ENCODE data around the gene ZNF593. TPM values are rescaled to one million over a fixed set of nuclear protein-coding genes. Genes with fewer than 3 reads are reported as not detected.

Gene ZNF593
- total RNA-seq = 26.5 and 27.2 TPM in 2 replicates

DNA sequence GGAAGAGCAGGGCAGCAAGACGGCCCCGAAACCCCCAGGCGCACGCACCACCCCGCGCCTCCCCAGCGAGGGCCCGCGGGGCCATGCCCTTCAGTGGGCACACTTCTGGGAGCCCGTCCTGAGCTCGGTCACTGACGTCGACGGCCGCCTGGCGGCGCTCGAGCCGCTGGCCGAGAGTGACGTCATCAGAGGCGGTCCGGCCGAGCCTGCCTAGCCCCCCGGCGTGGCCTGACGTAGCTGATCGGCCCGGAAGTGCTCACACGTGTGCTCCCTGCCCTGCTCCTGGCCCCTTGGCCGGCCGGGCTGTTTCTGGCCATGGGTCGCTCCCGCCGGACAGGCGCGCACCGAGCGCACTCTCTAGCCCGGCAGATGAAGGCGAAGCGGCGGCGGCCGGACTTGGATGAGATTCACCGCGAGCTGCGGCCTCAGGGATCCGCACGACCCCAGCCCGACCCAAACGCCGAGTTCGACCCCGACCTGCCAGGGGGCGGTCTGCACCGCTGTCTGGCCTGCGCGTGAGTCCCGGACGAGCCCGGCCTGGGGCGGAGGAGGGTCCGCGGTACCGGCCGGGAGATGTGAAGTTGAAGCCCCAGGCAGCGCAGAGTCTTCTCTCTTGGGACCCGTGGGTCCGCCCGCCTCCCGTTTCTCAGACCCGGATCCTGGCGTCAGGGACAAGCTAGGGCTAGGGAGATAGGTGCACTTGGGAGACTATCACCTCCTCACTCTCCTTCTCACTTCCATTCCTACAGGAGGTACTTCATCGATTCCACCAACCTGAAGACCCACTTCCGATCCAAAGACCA, at the start of gene ZNF593:
Gene ZNF593 (plus strand): TSS at position 240 of the 803 bp plus-strand sequence. CDS start 76 bp downstream, at position 316.
- DNase-seq (ENCODE audit: extremely low read depth, low read depth, low spot score) = no peak

DNA sequence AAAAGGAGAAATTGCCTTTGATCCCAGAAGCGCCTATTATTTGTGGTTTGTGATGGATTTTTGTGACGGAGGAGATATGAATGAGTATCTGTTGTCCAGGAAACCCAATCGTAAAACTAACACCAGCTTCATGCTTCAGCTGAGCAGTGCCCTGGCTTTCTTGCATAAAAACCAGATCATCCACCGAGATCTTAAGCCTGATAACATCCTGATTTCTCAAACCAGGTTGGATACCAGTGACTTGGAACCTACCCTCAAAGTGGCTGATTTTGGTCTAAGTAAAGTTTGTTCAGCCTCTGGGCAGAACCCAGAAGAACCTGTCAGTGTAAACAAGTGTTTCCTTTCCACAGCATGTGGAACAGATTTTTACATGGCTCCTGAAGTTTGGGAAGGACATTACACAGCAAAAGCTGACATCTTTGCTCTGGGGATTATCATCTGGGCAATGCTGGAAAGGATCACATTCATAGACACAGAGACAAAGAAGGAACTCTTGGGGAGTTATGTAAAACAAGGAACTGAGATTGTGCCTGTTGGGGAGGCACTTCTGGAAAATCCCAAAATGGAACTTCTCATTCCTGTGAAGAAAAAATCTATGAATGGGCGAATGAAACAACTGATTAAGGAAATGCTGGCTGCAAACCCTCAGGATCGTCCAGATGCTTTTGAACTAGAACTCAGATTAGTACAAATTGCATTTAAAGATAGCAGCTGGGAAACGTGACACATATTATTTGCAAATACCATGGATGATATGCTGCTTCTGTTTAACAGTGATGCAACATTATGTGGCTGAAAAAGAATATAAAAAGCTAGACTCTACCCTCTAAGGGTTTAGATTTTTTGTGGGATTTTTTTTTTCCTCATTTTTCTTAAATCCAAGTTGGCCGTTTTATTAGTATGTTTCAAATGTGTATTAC, 47.6 kb upstream of the ZNF593 start:
- DNase-seq (ENCODE audit: extremely low read depth, low read depth, low spot score) = no peak

DNA sequence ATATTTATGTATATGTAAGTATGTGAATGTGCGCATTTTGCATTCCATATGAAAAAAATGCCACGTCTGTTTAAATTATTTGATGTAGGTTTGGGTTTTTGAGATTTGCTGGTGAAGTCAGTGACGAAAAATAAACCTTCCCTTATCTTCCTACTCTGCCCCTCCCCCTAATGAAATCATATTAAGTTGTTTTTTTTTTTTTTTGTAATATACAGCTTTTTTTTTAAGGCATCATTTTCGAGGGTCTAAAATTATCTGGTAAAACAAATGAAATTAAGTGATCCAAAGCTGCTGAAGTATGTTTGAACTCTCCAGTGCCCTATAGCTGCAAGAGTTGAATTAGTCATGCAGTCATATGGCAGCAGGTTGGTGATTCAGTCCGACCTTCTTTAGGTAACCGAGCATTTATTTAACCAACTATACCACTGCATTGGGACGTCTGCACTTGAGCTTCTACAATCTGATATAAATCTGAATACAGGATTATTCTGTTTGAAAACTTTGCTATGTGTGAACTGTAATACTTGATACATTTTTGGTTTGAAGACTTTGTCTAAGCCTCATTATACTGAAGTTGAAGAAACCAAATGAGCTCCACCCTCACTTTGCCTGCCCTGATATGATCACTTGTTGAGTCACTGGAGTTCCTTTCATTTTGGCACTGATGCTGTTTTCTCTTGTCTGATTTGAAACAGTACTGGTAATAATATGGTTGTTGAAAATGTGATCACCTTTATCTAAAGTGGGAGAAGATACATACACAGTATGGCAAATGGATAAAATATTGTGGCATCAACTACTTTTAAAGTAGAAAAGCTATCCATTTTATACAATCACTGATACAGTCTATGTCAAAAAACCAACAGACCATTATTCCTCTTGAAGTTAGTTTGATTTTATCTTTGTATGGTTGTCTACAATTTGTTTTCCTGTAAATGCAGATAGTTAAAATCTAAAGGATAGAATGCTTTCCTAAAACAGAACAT, 46.4 kb upstream of the ZNF593 start:
- DNase-seq (ENCODE audit: extremely low read depth, low read depth, low spot score) = no peak

DNA sequence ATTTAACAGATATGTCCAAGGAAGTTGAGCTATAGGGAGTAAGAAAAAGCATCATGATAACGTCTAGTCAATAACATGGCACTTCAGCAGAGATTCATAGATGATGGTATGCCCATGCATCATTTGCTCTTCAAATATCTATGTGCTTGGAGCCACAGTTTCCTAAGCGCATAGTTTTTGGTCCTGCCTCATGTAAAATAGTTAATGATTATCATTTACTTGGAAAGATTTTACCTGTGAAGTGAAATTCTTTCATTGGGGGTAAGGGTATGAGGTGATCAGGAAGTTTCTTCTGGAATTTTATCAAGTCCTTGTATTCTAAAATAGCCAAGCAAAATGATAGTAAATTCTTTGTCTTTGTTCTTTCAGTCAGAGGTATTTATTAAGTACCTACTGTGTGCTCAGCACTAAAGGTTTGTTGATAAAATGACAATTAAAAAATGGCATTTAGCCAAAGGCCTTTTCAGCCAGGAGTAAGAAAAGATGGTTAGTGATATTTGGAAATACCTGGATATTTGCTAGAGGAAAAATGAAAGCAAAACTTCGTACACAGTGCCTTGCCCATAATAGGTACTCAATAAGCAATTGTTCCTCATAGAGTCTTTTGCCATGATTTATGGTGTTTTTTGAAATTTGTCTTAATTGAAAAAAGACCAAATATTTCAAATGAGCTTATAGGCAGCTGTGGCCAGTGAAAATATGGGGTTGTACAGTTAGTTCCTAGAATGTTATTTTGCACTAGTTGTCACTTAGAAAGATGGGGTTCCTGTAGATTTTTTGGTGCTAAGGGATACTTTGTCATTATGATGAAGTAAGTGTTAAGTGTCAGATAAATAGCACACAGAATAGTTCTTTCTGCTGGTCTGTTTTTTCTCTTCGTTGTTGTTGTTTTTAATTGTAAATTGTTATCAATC, 45.0 kb upstream of the ZNF593 start:
- no peak for DNase-seq (ENCODE audit: extremely low read depth, low read depth, low spot score)

DNA sequence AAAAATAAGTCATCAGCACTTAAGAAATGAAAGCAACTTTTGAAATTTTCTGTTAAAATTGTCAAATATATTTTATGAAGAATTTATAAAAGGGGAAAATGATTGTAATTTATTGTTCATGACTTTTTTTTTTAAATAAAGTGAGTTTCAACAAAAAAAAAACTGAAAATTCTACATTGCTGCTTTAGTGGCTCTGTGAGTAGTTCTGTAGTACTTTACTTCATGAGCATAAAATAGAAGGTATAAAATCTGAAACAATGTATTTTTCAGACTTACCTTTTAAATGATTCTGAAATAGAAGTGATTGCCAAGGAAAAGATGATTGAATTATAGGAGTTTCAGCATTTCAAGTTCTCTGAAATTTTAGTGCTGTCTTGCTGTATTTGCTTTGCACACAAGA, 44.3 kb upstream of the ZNF593 start:
- DNase-seq (ENCODE audit: extremely low read depth, low read depth, low spot score) = no peak

DNA sequence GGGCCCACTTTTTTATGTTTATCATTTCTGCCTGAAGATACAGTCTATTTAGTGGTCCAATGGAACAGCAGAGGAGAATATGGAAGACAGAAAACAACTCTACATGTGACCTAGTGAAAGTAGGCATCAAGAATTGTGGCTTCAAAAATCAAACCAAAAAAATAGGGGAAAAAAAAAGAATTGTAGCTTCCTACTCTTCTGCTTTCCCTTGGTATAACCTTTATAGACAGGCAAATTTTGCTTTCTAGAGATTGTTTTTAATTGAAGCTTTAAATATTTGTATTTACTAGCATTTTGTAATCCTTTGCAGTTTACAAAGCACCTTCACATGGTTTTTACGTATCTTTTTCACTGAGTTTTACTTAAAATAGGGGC, 43.8 kb upstream of the ZNF593 start:
- no peak for DNase-seq (ENCODE audit: extremely low read depth, low read depth, low spot score)

DNA sequence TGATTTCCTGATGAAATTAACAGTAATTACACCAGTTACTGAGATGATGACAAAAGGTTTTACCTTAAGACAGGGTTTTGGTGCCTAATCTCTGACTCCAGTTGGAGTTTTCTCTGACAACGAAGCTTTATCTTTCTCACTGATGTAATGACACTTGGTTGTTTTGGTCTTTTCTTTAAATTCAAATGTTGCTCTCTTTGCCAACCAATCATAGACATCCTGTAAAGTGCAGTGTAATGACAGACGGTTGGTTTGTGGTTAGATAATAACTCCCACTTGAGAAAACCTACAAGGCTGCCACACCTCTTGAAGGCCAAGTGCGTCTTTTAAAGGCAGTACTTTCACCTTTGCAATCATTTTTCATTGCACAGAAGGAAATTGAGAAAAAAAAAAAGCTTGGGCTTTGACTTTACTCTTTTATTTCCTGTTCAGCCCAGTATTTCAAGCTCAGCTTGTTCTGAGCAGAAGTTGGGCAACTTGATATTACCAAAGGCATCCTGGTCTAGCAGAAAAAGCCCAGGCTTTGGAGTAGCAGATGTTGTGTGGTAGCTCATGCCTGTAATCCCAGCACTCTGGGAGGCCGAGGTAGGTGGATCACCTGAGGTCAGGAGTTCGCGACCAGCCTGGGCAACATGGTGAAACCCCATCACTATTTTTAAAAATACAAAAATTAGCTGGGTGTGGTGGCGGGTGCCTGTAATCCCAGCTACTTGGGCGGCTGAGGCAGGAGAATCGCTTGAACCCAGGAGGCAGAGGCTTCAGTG, 43.2 kb upstream of the ZNF593 start:
- no peak for DNase-seq (ENCODE audit: extremely low read depth, low read depth, low spot score)

DNA sequence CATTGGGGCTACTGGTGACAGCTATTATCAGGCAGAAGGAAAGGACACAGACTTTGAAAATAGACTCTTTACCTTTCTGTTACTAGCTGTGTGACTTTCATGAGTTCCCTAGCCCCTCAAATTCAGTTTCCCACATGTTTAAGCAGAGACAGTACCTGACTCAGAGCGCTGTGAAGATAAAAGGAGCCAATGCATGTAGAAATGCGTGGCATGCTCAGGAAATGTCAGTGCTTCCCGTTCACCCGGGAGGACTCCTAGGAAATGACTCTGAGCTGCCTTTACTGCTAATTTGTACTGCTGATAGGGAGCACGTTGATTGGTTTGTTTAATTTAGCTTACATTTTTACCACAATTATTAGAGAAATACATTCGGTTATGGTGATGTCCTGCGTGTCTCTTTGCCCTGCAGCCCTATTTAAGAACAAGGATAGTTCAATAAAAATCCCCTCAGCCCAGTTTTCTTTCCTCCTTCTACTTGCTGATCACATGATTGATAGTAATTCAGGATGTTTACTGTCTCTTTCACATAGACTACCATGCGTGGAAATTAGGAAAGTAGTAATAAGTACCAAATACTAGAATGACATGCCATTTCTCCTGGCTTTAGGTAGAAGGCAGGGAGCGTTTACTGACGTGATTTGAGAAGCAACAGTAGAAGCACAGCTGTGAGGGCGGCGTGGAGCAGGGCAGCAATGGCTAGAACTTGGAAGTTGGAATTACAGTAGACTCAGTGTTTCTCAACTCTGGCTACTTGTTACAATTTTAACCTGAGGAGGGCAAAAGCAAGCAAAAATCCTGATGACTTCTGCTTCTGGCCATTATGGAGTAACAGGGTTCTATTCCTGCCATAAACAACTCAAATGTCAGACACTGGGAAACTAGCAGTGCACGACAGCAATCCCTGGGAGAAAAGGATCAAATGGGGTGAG, 42.2 kb upstream of the ZNF593 start:
- no peak for DNase-seq (ENCODE audit: extremely low read depth, low read depth, low spot score)

DNA sequence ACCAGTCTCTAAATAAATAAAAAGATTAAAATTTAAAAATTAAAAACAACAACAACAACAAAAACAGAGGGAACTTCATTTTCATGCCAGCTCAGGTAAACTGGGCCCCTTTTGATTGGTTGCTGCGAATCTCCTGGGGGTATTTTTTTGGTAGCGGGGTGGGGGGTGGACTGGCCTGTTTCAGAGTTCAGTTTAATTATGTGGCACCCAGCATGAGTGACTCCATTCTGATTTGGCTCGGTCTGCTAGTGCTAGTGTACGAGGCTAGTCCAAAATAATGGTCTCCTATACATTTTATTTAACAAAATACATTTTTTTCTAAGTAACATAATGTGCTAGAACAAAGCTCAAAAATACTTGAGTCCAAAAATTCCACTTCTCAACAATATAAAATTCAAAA, 39.9 kb upstream of the ZNF593 start:
- no peak for DNase-seq (ENCODE audit: extremely low read depth, low read depth, low spot score)

DNA sequence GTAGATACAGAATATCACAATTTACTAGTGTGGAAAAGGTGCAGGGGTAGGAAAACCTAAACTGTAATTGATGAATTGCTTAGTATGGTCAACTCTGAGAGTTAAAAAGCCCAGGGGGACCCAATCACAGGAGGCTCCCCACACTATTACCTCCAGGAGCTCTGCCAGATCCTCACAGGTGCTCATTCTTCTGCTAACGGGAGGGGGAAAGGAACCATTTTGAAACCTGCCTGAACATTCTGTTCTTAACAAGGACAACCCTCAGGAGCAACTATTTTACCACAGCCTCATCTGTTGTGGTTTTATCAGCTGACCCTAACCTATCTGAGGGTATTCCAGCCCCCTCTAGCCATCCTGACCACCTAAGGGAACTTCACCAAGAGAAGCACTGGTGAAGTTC, 39.0 kb upstream of the ZNF593 start:
- DNase-seq (ENCODE audit: extremely low read depth, low read depth, low spot score) = no peak

DNA sequence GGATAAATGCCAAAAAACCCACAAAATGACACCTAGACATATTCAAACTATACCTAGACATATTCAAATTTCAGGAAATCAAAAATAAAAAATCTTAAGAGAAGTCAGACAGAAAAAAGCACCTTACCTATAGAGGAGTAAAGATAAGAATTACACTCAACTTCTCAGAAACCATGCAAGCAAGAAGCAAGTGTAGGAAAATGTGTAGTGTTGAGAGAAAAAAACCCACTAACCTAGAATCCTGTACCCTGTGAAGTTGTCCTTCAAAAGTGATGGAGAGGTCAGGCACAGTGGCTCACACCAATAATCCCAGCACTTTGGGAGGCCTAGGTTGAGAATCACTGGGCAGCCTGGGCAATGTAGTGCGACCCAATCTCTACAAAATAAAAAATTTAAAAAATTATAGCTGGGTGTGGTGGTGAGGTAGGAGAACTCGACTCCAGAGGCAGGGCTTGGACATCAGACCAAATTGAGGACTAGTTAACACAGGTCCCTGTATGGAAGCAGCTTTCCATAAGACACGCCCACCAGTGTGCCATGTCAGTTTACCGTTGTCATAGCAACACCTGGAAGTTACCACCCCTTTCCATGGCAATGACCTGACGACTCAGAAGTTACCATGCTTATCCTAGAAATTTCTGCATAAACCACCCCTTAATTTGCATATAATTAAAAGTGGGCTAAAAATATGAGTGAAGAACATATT, 37.4 kb upstream of the ZNF593 start:
- no peak for DNase-seq (ENCODE audit: extremely low read depth, low read depth, low spot score)

DNA sequence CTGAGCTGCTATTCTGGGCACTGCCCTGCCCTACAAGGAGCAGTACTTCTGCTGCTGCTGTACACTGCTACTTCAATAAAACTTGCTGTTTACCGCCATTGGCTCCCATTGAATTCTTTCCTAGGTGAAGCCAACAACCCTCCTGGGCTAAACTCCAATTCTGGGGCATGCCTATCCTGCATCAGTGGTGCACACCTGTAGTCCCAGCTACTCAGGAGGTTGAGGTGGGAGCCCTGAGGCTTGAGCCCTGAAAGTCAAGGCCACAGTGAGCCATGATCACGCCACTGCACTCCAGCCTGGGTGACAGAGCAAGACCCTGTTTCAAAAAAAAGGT, 36.9 kb upstream of the ZNF593 start:
- no peak for DNase-seq (ENCODE audit: extremely low read depth, low read depth, low spot score)

DNA sequence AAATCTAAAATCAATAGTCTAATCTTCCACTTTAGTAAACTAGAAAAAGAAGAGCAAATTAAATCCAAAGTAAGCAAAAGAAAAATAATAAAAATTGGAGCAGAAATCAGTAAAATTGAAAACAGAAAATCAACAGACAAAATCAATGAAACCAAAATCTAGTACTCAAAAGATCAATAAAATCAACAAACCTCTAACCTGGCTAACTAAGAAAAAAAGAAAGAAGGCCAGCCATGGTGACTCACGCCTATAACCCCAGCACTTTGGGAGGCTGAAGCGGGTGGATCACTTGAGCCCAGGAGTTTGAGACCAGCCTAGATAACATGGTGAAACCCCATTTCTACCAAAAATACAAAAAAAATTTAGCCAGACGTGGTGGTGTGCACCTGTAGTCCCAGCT, 35.2 kb upstream of the ZNF593 start:
- no peak for DNase-seq (ENCODE audit: extremely low read depth, low read depth, low spot score)

DNA sequence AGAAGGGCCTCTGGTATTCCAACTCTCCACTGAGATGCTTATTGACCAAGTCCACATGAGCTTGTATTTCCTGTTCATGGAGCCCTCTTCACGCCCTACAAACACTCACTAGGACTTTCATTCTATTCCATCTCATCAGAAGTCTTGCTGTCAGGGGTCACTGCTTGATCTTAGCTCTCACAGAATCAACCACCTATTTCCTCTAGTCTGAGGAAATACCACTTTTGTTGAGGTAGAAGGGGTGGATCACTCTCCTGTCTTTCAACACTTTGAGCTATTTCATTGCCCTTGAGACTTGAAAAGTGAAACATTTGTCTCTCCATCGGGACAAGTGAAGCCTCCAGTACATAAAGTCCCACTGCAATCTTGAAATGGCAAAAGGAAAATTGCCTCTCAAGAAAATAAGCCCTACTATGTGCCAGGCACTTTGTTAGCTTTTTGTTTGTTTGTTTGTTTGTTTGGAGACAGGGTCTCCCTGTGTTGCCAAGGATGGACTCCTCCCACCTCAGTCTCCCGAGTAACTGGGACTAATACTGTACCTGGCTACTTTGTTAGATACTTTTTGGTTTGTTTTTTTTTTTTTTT, 30.6 kb upstream of the ZNF593 start:
- no peak for DNase-seq (ENCODE audit: extremely low read depth, low read depth, low spot score)

DNA sequence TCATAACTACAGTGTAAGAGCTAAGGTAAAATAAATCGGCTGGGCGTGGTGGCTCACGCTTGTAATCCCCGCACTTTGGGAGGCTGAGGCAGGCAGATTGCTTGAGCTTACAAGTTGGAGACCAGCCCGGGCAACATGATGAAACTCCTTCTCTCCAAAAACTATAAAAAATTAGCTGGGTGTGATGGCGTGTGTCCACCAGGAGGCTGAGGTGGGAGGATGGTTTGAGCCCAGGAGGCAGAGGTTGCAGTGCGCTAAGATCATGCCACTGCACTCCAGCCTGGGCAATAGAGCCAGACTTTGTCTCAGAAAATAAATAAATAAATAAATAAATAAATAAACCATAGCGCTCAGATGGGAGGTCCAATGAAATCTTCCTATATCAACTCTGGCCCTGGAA, 27.5 kb upstream of the ZNF593 start:
- DNase-seq (ENCODE audit: extremely low read depth, low read depth, low spot score) = no peak

DNA sequence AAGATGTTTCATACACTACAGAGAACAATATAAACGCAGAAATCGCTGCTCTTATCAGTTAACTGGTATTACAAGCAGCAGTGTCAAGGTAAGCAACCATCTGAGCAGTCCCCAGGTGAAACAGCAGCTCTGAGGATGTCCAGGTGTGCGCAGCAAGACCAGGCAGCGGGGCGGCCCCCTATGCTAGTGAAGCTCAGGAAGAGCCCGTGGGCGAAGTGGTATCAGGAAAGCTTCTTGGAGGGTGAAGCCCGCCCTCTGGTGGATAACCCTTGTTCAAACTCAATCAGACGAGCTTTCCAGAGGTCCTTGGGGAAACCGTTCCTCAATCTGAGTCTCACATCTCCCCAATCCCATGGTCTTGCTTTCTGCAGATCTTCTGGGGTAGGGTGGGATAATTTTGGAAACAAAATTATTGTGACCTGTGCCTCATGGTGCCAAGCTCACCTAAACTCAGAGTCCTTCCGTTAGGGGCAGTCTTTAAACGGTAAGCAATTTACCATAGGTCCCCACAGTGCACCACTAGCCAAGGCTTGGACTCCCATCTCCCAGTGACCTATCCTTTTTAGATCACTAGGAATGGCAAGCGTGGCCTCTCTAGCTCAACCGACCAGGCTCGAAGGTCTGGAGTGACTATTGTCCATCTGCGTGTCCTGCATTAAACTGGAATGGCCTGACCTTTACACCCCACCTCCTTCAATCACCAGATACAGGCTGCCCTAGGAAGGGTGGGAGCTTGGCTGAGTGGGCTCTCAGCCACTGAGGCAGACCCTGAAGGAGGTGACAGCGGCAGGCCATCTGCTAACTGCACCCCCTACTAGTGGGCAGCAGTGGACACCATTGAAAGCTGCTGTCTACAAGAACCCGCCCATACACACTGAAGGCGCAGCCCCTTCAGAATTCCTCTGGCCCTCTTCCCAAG, 24.4 kb upstream of the ZNF593 start:
- peak; percentile 83 for DNase-seq (ENCODE audit: extremely low read depth, low read depth, low spot score)
